Natural killer cell (primary cell): ENCODE data around the gene NGLY1. TPM values are rescaled to one million over a fixed set of nuclear protein-coding genes. Genes with fewer than 3 reads are reported as not detected.

ENCODE experiments used
- ATAC-seq, 3 donors: fragments of 150-1000 bp in 2 of 3; fragments of 200-7000 bp in 1 of 3; cut with Tn5 transposase; 1 replicate in 1 of 3; 2 replicates in 2 of 3; pipeline ENCODE4 v1.10.0; 2021; ENCODE audit warnings: mild to moderate bottlenecking in 2 of 3, moderate library complexity in 2 of 3
- DNase-seq, 2 donors: peaks; one replicate each; pipeline versions ENCODE4 v3.0.0 to v3.0.0-alpha.2; 2013 to 2021; ENCODE audit warnings: mixed read lengths in 1 of 2
- H3K27ac ChIP-seq: one replicate; pipeline ENCODE4 v1.5.1; 2013; ENCODE audit warnings: mild to moderate bottlenecking, low read length
- H3K27me3 ChIP-seq: one replicate; pipeline ENCODE4 v1.6.1; 2013; ENCODE audit warnings: low read length; ENCODE audit not compliant: control insufficient read depth, insufficient read depth
- H3K36me3 ChIP-seq: one replicate; pipeline ENCODE4 v1.6.1; 2013; ENCODE audit warnings: low read length; ENCODE audit not compliant: control insufficient read depth, insufficient read depth
- H3K4me1 ChIP-seq: one replicate; pipeline ENCODE4 v1.6.1; 2013; ENCODE audit warnings: low read length; ENCODE audit not compliant: control insufficient read depth, insufficient read depth
- H3K4me3 ChIP-seq: one replicate; pipeline ENCODE4 v1.5.1; 2013; ENCODE audit warnings: low read length
- H3K9me3 ChIP-seq: one replicate; pipeline ENCODE4 v1.6.1; 2013; ENCODE audit warnings: low read length; ENCODE audit not compliant: control insufficient read depth, insufficient read depth
- H3K27ac Mint-ChIP-seq, 2 donors: one replicate each; pipeline ENCODE4 v1.8.0; 2022; ENCODE audit warnings: mild to moderate bottlenecking in 2 of 2, mixed read lengths in 2 of 2, moderate library complexity in 1 of 2
- H3K27me3 Mint-ChIP-seq, 2 donors: one replicate each; pipeline ENCODE4 v1.8.0; 2022; ENCODE audit warnings: low read depth in 2 of 2, mixed read lengths in 2 of 2
- H3K36me3 Mint-ChIP-seq: one replicate; pipeline ENCODE4 v1.8.0; 2022; ENCODE audit warnings: mixed read lengths
- H3K4me1 Mint-ChIP-seq, 2 donors: one replicate each; pipeline ENCODE4 v1.8.0; 2022; ENCODE audit warnings: mixed read lengths in 2 of 2
- H3K4me3 Mint-ChIP-seq: one replicate; pipeline ENCODE4 v1.8.0; 2022; ENCODE audit warnings: mild to moderate bottlenecking, moderate library complexity, mixed read lengths
- H3K9me3 Mint-ChIP-seq, 2 donors: one replicate each; pipeline ENCODE4 v1.8.0; 2022; ENCODE audit warnings: mixed read lengths in 2 of 2
- CTCF ChIP-seq: fragments of 200-600 bp; IDR thresholded peaks from one replicate; pipeline ENCODE4 v1.8.0; 2022; ENCODE audit warnings: antibody characterized with exemption
- WGBS: methylation state at CpG from one replicate; pipeline ENCODE4 v1.1.7; 2013; ENCODE audit warnings: missing lambda C conversion rate; ENCODE audit not compliant: insufficient coverage; 5-methylcytosine and 5-hydroxymethylcytosine counted together
- intact Hi-C: fragments of 100-400 bp; cut with micrococcal nuclease; formaldehyde crosslinking; loops from one replicate; pipeline ENCODE4 v1.14.2; 2022
- total RNA-seq, 4 donors: library from RNA; stranded (reverse); fragments of 120-200 nt in 1 of 4; gene quantifications; one replicate each; pipeline versions ENCODE4 v1.2.3 to v1.2.4, GENCODE V29; 2013 to 2022

Gene NGLY1
- total RNA-seq, 3 donors from 2014 or later (not counting 1 experiment from before 2014, with no cell fraction given): 63.0 to 93.5 (median 88.6) TPM

DNA sequence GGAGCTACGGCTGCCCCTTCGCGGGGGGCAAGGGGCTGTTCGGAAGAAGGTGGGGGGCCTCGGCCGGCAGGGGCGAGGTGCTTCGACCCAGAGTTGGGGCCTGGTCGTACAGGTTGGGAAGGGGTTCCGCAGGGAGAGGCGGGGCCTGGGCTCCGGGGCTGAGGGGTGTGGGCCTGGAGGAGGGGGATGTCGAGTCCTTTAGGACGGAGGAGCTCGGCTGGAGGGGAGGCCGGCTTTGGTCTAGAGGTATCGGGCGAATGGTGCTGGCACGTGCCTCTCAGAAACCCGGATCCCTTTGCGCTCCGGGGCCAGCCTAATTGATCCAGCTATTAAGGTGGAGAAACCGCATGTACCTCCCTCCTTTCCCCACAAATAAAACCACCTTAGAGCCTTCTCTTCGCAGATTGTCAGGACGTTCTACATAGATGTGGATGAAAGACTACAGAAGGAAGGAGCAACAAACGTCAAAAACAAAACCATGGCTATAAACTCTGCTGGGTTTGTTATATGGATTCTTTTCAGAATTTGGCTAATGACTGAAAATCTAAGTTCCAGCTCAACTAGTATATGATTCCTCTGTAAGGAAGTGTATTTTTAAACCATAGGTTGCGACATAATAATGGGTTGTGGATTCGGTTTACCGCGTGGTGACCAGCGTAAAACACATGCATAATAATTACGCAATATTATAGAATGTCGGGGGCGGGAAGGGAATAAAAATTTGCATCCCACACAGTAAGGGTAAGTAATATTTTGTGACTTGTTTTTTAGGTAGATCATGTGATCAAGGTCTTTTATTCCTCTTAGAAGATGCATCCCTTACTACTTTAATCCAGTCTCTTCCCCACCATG is 644 bp upstream of the NGLY1 start:
- H3K27me3 Mint-ChIP-seq: no peaks in the 10 kb centered on the region
- no peaks in the 10 kb centered on the region for H3K9me3 Mint-ChIP-seq
- no peak for DNase-seq
- H3K9me3 ChIP-seq: no peaks in the 10 kb centered on the region
- intact Hi-C loops: loop anchor here (2.0 to 5.0 kb wide), 2 partner anchors 73 to 119 kb away; partner anchors contain the start of gene TOP2B
- peaks cover 35 to 41% of the 10 kb centered on the region in 2 donors for H3K4me1 Mint-ChIP-seq
- peak; percentile 6 to 19 (median 16) for ATAC-seq
- H3K4me1 ChIP-seq: peaks cover 19% of the 10 kb centered on the region
- H3K4me3 Mint-ChIP-seq: peak overlapping the region; percentile 92
- peak overlapping the region; percentile 91 for H3K4me3 ChIP-seq
- no peaks in the 10 kb centered on the region for H3K27me3 ChIP-seq
- under 1% methylated on average over 23 of the region's 34 CpGs for WGBS
- no peaks in the 10 kb centered on the region for H3K36me3 ChIP-seq
- peak overlapping the region; percentile 88 for H3K27ac ChIP-seq
- no peaks in the 10 kb centered on the region for H3K36me3 Mint-ChIP-seq
- no peak for TF ChIP-seq CTCF
- H3K27ac Mint-ChIP-seq: peak overlapping the region; percentile 80 to 85

DNA sequence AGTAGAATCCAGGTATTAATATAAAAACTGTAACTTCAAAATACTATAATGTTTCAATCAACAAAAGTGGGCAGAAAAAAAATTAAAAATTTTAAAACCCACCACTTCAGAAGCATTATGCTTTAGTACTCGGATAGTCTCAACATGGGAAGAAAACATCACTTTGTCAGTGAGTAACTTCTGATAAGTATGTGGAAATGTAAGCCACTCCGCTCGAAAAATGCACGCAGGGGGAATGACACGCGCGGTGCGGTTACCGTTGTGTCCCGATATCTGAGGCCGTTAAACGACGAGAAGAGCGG is 656 bp downstream of the NGLY1 start:
- H3K27ac ChIP-seq: peak overlapping the region; percentile 96
- Mint-ChIP-seq H3K9me3 (no peaks in the 10 kb centered on the region), H3K4me1 (peaks cover 39 to 42% of the 10 kb centered on the region in 2 donors), H3K4me3 (peak overlapping the region; percentile 91), H3K27ac (peak overlapping the region; percentile 85 to 87), H3K27me3 (no peaks in the 10 kb centered on the region), H3K36me3 (peaks cover 7% of the 10 kb centered on the region)
- ATAC-seq (no peak), DNase-seq (no peak)
- under 1% methylated on average over 14 of the region's 14 CpGs for WGBS
- peaks cover 19% of the 10 kb centered on the region for H3K4me1 ChIP-seq
- peak overlapping the region; percentile 99 for H3K4me3 ChIP-seq
- peaks cover 6% of the 10 kb centered on the region for H3K36me3 ChIP-seq
- no peaks in the 10 kb centered on the region for H3K27me3 ChIP-seq
- intact Hi-C loops: loop anchor here (2.0 to 5.0 kb wide), 2 partner anchors 75 to 118 kb away; partner anchors contain the start of gene TOP2B
- no peak for TF ChIP-seq CTCF
- no peaks in the 10 kb centered on the region for H3K9me3 ChIP-seq

DNA sequence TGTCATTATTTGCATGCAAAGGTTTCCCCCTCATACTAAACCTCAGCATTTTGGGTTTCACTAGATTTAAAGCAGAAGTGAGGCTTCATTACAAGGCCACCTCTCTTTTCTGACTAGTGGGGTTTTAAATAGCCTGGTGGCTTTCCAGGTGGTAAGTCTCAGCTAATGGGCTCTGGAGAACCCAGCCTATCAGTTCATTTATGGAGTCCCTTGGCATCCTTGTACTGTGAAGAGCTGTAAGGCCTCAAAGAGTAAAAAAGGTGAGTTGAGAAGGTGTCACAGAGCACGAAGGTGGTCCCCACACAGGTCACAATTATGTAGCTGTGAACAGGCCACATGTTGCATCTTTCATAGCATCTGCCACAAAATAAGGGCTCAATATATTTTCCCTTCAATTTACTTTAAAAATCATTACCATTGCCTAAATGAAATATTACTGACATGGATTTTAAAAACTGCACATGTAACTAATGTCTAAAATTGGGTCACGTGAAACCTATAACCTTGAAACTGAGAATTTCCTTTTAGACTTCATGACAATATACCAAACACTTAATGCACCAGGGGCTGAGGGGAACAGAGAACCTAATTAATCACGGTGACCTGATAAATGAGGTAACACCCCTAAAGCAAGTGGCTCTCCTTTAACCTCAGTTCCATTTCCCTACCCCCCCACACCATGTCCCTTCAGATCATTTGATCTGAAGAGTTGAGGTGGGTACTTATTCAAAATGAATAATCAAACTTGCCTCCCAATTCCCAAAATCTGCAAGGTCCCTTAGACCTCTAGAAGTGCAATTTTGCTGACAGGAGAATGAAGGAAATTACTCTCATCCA is 1.3 kb downstream of the NGLY1 start:
- Histone ChIP-seq H3K9me3 (no peaks in the 10 kb centered on the region), H3K27me3 (no peaks in the 10 kb centered on the region), H3K4me3 (peak overlapping the region; percentile 99), H3K27ac (peak overlapping the region; percentile 96), H3K36me3 (peaks cover 10% of the 10 kb centered on the region), H3K4me1 (peaks cover 19% of the 10 kb centered on the region)
- peak overlapping the region; percentile 91 for H3K4me3 Mint-ChIP-seq
- H3K27me3 Mint-ChIP-seq: no peaks in the 10 kb centered on the region
- H3K27ac Mint-ChIP-seq: peak overlapping the region; percentile 85 to 87
- TF ChIP-seq CTCF: no peak
- peaks cover 42 to 45% of the 10 kb centered on the region in 2 donors for H3K4me1 Mint-ChIP-seq
- peak in 1 of 2 donors; percentile 12 for DNase-seq
- peaks cover 12% of the 10 kb centered on the region for H3K36me3 Mint-ChIP-seq
- 25% methylated on average over 3 of the region's 3 CpGs for WGBS
- H3K9me3 Mint-ChIP-seq: no peaks in the 10 kb centered on the region
- ATAC-seq: no peak
- intact Hi-C loops: loop anchor here (2.0 to 5.0 kb wide), 2 partner anchors 75 to 117 kb away; partner anchors contain the start of gene TOP2B
